SU-DHL-6 (cell line): Measurements from ENCODE around the gene CTCFL.

Experiments
- EZH2phosphoT487 ChIP-seq: fragments of 200-600 bp; sonication (generic), shearing (Covaris generic); conservative IDR thresholded peaks from 2 replicates; pipeline ENCODE4 v1.6.1; 2018; ENCODE audit warnings: mild to moderate bottlenecking, antibody characterized with exemption, low read length, moderate library complexity, mixed read lengths
- TF ChIP-seq, protein P1 (sequence below): fragments of 200-600 bp; sonication (generic); IDR thresholded peaks from one replicate; pipeline ENCODE4 v1.5.1; 2017; ENCODE audit warnings: antibody characterized with exemption, mild to moderate bottlenecking, low read length, moderate library complexity; ENCODE audit not compliant: insufficient read depth, poor library complexity, severe bottlenecking

DNA sequence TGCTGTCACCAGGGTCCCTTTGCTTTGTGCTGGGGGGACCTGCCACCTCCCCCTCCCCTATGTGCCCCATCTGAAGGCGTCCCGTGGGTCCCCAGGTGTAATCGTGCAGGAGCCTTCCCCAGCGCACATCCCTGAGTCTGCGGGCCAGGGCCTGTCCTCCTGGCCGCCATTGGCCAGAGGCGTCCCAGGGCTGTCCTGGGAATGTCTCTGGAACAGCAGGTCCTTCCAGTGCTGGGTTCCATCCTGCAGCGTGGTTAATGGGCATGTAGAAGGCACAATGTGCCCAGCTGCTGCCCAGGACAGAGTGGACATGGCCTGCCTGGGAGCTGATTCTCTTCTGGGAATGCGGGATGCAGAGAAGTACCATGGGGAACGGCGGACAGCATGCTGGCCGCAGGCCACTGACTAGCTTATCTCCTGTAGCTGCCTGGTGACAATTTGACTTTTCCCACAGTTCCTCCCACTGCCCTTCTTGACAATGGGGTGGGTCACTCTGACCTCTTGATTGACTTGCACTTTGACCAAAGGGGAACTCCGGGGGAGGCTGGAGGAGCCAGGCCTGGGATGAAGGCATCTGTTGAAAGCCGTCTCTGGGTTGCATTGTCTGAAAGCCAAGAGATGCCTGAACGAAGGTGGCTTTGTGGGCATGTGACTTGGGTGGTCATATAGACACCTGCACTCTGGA is 64.0 kb downstream of the CTCFL start:
- TF ChIP-seq, protein P1, sequence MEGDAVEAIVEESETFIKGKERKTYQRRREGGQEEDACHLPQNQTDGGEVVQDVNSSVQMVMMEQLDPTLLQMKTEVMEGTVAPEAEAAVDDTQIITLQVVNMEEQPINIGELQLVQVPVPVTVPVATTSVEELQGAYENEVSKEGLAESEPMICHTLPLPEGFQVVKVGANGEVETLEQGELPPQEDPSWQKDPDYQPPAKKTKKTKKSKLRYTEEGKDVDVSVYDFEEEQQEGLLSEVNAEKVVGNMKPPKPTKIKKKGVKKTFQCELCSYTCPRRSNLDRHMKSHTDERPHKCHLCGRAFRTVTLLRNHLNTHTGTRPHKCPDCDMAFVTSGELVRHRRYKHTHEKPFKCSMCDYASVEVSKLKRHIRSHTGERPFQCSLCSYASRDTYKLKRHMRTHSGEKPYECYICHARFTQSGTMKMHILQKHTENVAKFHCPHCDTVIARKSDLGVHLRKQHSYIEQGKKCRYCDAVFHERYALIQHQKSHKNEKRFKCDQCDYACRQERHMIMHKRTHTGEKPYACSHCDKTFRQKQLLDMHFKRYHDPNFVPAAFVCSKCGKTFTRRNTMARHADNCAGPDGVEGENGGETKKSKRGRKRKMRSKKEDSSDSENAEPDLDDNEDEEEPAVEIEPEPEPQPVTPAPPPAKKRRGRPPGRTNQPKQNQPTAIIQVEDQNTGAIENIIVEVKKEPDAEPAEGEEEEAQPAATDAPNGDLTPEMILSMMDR: no peak
- TF ChIP-seq EZH2phosphoT487: no peak
